Stimulated activated CD4-positive, alpha-beta T cell treated with anti-CD3 and anti-CD28 coated beads, Interleukin-1b, Interleukin-23, amount 100 ng/mL, for 4 hours (primary cell): Measurements from ENCODE around the gene LRRC66.

ENCODE experiments used
- DNase-seq, 2 donors: peaks; one replicate each; pipeline ENCODE4 v3.0.0-alpha.2; 2020; ENCODE audit warnings: low read depth in 2 of 2

The LRRC66 gene

GRCh38 chr4:52010986-52011385 lies 9.2 kb downstream of the LRRC66 start:
- no peak for DNase-seq

- DNase-seq, result no peak
Observed at GRCh38 chr4:52006887-52007286, 13.3 kb downstream of the LRRC66 start.

DNA sequence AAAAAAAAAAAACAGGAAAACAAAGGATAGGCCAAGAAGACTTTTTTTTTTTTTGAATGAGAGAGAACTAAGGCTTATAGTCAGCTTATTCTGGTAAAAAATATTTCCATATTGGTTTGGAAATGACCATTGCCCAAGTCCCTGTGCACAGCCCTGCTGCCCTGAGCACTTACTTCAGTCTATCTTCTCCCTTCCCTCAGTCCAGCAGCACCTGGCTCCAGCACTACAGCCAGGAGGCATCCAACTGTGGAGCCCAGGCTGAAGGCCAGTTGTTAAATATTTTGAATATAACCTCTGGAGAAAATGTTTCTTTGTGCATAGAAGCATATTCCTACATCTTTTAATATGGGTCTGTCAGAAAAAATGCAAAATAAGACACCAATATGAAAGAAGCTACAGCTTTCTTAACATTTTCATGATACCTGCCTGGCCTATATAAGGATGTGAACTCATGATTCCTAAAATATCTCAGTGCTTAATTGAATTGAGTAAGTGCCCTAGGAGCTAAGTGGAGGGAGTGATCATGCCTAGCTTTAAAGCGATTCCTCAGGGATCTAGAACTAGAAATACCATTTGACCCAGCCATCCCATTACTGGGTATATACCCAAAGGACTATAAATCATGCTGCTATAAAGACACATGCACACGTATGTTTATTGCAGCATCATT lies 14.4 kb downstream of the LRRC66 start:
- no peak for DNase-seq

GRCh38 chr4:52004414-52004813 lies 15.7 kb downstream of the LRRC66 start:
- no peak for DNase-seq

- no peak for DNase-seq
Observed at GRCh38 chr4:52001616-52002015, 18.5 kb downstream of the LRRC66 start.

- no peak for DNase-seq
Observed at GRCh38 chr4:51999250-51999649, 20.9 kb downstream of the LRRC66 start.

- no peak for DNase-seq
Observed at GRCh38 chr4:51998837-51999236, 21.3 kb downstream of the LRRC66 start.

DNA sequence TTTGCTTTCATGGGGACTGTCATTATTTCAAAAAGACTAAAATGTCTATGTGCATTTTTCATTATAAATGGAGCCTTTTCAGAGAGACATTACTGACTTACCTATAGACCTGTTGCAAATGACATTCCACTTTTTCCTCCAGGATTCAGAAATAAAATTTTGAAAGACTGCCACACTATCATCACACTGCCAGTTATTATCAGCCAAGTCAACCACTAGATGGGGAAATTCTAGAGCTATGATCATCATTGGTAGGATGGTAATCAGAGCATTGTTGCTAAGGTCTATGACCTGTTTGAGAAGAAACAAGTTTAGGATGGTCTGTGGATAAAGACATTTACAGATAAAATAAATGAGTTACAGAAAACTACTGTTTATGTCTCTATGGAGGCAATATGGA lies 22.5 kb downstream of the LRRC66 start:
- no peak for DNase-seq

DNA sequence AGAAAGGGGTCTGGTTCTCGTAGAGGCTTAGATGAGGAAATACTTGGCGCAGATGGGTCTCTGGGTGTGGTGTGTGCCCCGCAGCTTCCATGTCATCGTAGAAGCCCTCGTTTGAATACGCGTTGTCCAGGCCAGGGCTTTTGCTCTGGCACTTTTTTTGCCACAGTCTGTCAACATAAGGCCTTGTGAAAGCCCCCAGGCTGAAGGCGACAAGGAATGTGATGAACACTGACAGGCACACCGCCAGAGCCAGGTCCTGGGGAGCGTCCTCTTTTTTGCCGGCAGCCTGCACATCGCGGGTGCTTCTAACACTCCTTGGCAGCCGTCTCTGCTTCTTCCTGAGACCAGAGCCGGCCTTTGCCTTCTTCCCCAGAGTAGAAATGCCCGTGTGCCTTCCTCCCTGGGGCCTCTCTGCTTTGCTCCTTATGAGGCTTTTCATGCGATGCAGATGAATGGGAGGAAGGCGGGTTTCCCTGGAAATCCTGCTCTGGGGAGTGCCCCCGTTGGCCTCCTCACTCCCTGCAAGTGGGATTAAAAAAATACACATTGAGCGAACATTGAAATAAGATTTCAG lies 24.4 kb downstream of the LRRC66 start:
- no peak for DNase-seq

- DNase-seq, result no peak
Observed at GRCh38 chr4:51965862-51966261, 54.3 kb downstream of the LRRC66 start.

- DNase-seq, result no peak
Observed at GRCh38 chr4:51963841-51964517, 56.2 kb downstream of the LRRC66 start.

GRCh38 chr4:51960486-51960885 lies 59.7 kb downstream of the LRRC66 start:
- no peak for DNase-seq

GRCh38 chr4:51958199-51958968 lies 61.8 kb downstream of the LRRC66 start:
- DNase-seq, result no peak
